Spleen (tissue), 11 donors: ENCODE data around the gene APOA4. TPM values are rescaled to one million over a fixed set of nuclear protein-coding genes. Genes with fewer than 3 reads are reported as not detected.
"Not testable (repeated sequence)": the region's sequence is repeated elsewhere in the genome, so short reads cannot be mapped to it uniquely, and the experiment has no call there.

Experiments
- DNase-seq: peaks from one replicate; pipeline ENCODE4 v3.0.0-alpha.2; 2020
- H3K27ac ChIP-seq, 8 donors: fragments of 200-600 bp; sonication (generic) in 7 of 8; 1 replicate in 4 of 8; 2 replicates in 4 of 8; pipeline versions ENCODE4 v1.5.0 to v1.8.0; 2016 to 2021; ENCODE audit warnings: inconsistent platforms in 4 of 8, mild to moderate bottlenecking in 4 of 8, moderate library complexity in 1 of 8
- H3K27me3 ChIP-seq, 7 donors: fragments of 200-600 bp; sonication (generic) in 6 of 7; replicated peaks in 1 of 7; 1 replicate in 4 of 7; 2 replicates in 3 of 7; pipeline versions ENCODE4 v1.5.0 to v1.8.0; 2016 to 2021; ENCODE audit warnings: inconsistent platforms in 3 of 7, mild to moderate bottlenecking in 1 of 7
- H3K36me3 ChIP-seq, 6 donors: fragments of 200-600 bp; sonication (generic) in 5 of 6; 1 replicate in 4 of 6; 2 replicates in 2 of 6; pipeline versions ENCODE4 v1.5.0 to v1.8.0; 2016 to 2021; ENCODE audit warnings: inconsistent platforms in 2 of 6
- H3K4me1 ChIP-seq, 6 donors: fragments of 200-600 bp; sonication (generic) in 5 of 6; 1 replicate in 3 of 6; 2 replicates in 3 of 6; pipeline versions ENCODE4 v1.5.0 to v1.8.0; 2016 to 2021; ENCODE audit warnings: inconsistent platforms in 3 of 6
- H3K4me3 ChIP-seq, 8 donors: fragments of 200-600 bp; sonication (generic) in 7 of 8; 1 replicate in 4 of 8; 2 replicates in 4 of 8; pipeline versions ENCODE4 v1.5.0 to v1.8.0; 2016 to 2021; ENCODE audit warnings: inconsistent platforms in 4 of 8, mild to moderate bottlenecking in 4 of 8, moderate library complexity in 2 of 8
- H3K9me3 ChIP-seq, 8 donors: fragments of 200-600 bp; sonication (generic) in 7 of 8; 1 replicate in 4 of 8; 2 replicates in 4 of 8; pipeline versions ENCODE4 v1.5.0 to v1.8.0; 2016 to 2021; ENCODE audit warnings: inconsistent platforms in 4 of 8
- CTCF ChIP-seq, 11 experiments: fragments of 200-600 bp in 7 of 11; fragments of 450-650 bp in 4 of 11; sonication (generic) in 4 of 11; IDR thresholded peaks in 8 of 11; conservative IDR thresholded peaks in 3 of 11; 1 replicate in 7 of 11; 2 replicates in 4 of 11; pipeline versions ENCODE4 v1.4.0 to v1.8.0; 2016 to 2021; ENCODE audit warnings: antibody characterized with exemption in 11 of 11, inconsistent platforms in 4 of 11, mild to moderate bottlenecking in 1 of 11
- POLR2A ChIP-seq, 3 donors: fragments of 450-650 bp; IDR thresholded peaks; one replicate each; pipeline ENCODE4 v1.5.1; 2017; ENCODE audit warnings: antibody characterized with exemption in 3 of 3, mild to moderate bottlenecking in 1 of 3
- POLR2AphosphoS5 ChIP-seq, 3 donors: sonication (generic); formaldehyde crosslinking; IDR thresholded peaks; one replicate each; pipeline ENCODE4 v1.5.1; 2017; ENCODE audit warnings: antibody characterized with exemption in 3 of 3
- WGBS, 5 donors: extraction: QIAGEN DNeasy Blood & Tissue Kit in 3 of 5; methylation state at CpG; one replicate each; pipeline versions ENCODE4 v1.1.5 to v1.1.7; 2013 to 2018; 5-methylcytosine and 5-hydroxymethylcytosine counted together
- intact Hi-C: fragments of 100-400 bp; cut with DNase I; formaldehyde crosslinking; loops from one replicate; pipeline ENCODE4 v1.15.0; 2023; ENCODE audit warnings: low total_unique reads
- polyA plus RNA-seq, 3 donors: library from polyadenylated mRNA; stranded (reverse); fragments of 200-250 nt; gene quantifications; one replicate each; pipeline ENCODE4 v1.2.1, GENCODE V29; 2013
- total RNA-seq, 7 donors: library from RNA; depleted of rRNA in 3 of 7; stranded (reverse); fragments of >200 nt in 3 of 7; fragmentation: NEBNext Ultra II Directional in 4 of 7; extraction: Animal tissue kit (Norgen Biotek cat#: 25700) in 4 of 7; gene quantifications; one replicate each; pipeline versions ENCODE4 v1.1.0 to v1.2.1, GENCODE V29; 2016 to 2021
- donor health status: healthy with polysubstance abuse.
- donor health status: DM: no; HTN: no; CAD: no; lungs with moderate emphysema.
- donor health status: DM: no; HTN: no; CAD: no.
- donor health status: Bipolar disorder and iron deficiency.
- donor health status: healthy.
- donor health status: DM: no; HTN: no; CAD: no.
- donor health status: DM: yes; HTN: yes; CAD: no.

The APOA4 gene
- total and polyA plus RNA-seq, 10 donors, result 0.05 to 0.16 TPM; not detected in 8

- Histone ChIP-seq H3K4me3 (peak overlapping the region; percentile 27 to 72 (median 48)), H3K9me3 (no peaks in the 10 kb centered on the region), H3K27ac (peak overlapping the region; percentile 0 to 81 (median 67)), H3K27me3 (peaks cover 0 to 8% (median 0%) of the 10 kb centered on the region in 7 donors), H3K4me1 (peaks cover 9 to 37% (median 21%) of the 10 kb centered on the region in 6 donors), H3K36me3 (no peaks in the 10 kb centered on the region)
- intact Hi-C loops, result no loop called here
- DNase-seq, result peak; percentile 94
- WGBS, 5 donors, result 11 to 20% (median 13%) methylated on average over 28 to 57 of the region's 57 CpGs
- no peak for TF ChIP-seq POLR2A (IDR thresholded peaks at IDR 0.05)
- TF ChIP-seq CTCF (IDR thresholded peaks at IDR 0.05 in 8 of 11, conservative IDR thresholded peaks at IDR 0.05 in 3 of 11), result peak in 10 of 11 experiments; percentile 34 to 68 (median 56)
- TF ChIP-seq POLR2AphosphoS5 (IDR thresholded peaks at IDR 0.05), result peak; percentile 56 to 84 (median 75)
These were observed 12.9 kb upstream of the APOA4 start for GRCh38 chr11:116835791-116836631.

- TF ChIP-seq POLR2AphosphoS5 (IDR thresholded peaks at IDR 0.05) (no peak), POLR2A (IDR thresholded peaks at IDR 0.05) (no peak), CTCF (IDR thresholded peaks at IDR 0.05 in 8 of 11, conservative IDR thresholded peaks at IDR 0.05 in 3 of 11) (no peak)
- Histone ChIP-seq H3K27me3 (peaks cover 0 to 8% (median 0%) of the 10 kb centered on the region in 7 donors), H3K36me3 (no peaks in the 10 kb centered on the region), H3K27ac (peak overlapping the region; percentile 0 to 81 (median 67)), H3K9me3 (no peaks in the 10 kb centered on the region), H3K4me1 (peaks cover 9 to 30% (median 19%) of the 10 kb centered on the region in 6 donors), H3K4me3 (peak overlapping the region; percentile 27 to 72 (median 48))
- no peak for DNase-seq
- intact Hi-C loops, result no loop called here
- 13 to 23% (median 14%) methylated on average over 13 to 28 of the region's 28 CpGs for WGBS, 5 donors
These were observed 12.1 kb upstream of the APOA4 start for GRCh38 chr11:116835042-116835772.

- peak overlapping the region in 6 of 8 donors; percentile 61 to 81 (median 70) for H3K27ac ChIP-seq
- intact Hi-C loops, result not testable (repeated sequence)
- peak overlapping the region in 1 of 8 donors; percentile 72 for H3K4me3 ChIP-seq
These were observed 11.5 kb upstream of the APOA4 start for GRCh38 chr11:116834535-116835041.

GRCh38 chr11:116833816-116834534 is 10.9 kb upstream of the APOA4 start:
- Histone ChIP-seq H3K27me3 (peaks cover 0 to 8% (median 0%) of the 10 kb centered on the region in 7 donors), H3K4me3 (no peak overlapping the region), H3K36me3 (no peaks in the 10 kb centered on the region), H3K4me1 (peaks cover 9 to 30% (median 19%) of the 10 kb centered on the region in 6 donors), H3K27ac (no peak overlapping the region), H3K9me3 (no peaks in the 10 kb centered on the region)
- DNase-seq, result peak; percentile 54
- intact Hi-C loops, result no loop called here
- no peak for TF ChIP-seq POLR2A (IDR thresholded peaks at IDR 0.05)
- TF ChIP-seq POLR2AphosphoS5 (IDR thresholded peaks at IDR 0.05), result no peak
- TF ChIP-seq CTCF (IDR thresholded peaks at IDR 0.05 in 8 of 11, conservative IDR thresholded peaks at IDR 0.05 in 3 of 11), result no peak
- WGBS, 5 donors, result 86 to 96% (median 90%) methylated on average over 14 of the region's 14 CpGs

More at GRCh38 chr11:116834535-116835041, 11.5 kb upstream of the APOA4 start:
- not testable (repeated sequence) for H3K36me3 ChIP-seq, H3K9me3 ChIP-seq, H3K27me3 ChIP-seq
- DNase-seq, result peak; percentile 58
- H3K4me1 ChIP-seq, result peaks cover 9 to 30% (median 19%) of the 10 kb centered on the region in 6 donors
- WGBS, 5 donors, result 69 to 82% (median 78%) methylated on average over 12 to 13 of the region's 13 CpGs
